SW480 (cell line): ENCODE data around the gene XXYLT1.

Experiments used
- DNase-seq: peaks from one replicate; pipeline ENCODE4 v3.0.0-alpha.2; 2016; ENCODE audit warnings: low spot score

Gene XXYLT1

GRCh38 chr3:195168009-195168762 is 102.8 kb downstream of the XXYLT1 start:
- no peak for DNase-seq

- no peak for DNase-seq
These were observed 105.2 kb downstream of the XXYLT1 start for GRCh38 chr3:195165790-195166189.

- DNase-seq, result no peak
These were observed 105.7 kb downstream of the XXYLT1 start for GRCh38 chr3:195165265-195165609.

DNA sequence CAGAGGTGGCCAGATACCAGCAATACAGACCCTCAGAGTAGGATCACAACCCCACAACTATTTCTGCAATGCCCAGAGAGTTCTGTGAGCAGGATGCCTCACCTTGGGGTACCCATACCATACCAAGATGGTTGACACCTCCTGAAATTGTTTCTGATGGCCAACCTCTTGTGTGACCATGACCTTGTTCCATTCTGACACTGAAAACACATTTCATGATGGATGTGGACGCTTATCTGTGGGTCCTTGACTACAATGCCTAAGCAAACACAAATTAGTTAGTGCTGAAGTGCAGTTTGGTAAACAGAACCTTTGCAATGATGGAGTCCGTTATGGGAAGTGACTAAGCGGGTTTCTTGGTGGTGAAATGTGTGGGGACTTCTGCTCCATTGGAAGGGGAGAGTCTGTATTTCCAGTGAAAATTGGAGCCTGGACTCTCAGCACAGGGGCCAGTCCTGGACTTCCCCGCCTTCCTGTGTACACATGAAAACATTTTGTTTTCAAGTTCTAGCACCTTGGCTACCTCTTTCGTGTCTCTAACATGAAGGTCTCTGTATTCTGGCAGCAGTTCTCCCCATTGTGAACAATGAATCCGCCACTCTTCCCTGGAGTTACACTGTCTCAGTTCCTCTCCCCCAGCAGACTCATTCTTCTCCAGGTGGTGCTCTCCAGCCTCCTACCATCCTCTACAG is 106.2 kb downstream of the XXYLT1 start:
- DNase-seq, result no peak

- no peak for DNase-seq
These were observed 107.0 kb downstream of the XXYLT1 start for GRCh38 chr3:195163719-195164572.

GRCh38 chr3:195162816-195163215 is 108.1 kb downstream of the XXYLT1 start:
- no peak for DNase-seq

DNA sequence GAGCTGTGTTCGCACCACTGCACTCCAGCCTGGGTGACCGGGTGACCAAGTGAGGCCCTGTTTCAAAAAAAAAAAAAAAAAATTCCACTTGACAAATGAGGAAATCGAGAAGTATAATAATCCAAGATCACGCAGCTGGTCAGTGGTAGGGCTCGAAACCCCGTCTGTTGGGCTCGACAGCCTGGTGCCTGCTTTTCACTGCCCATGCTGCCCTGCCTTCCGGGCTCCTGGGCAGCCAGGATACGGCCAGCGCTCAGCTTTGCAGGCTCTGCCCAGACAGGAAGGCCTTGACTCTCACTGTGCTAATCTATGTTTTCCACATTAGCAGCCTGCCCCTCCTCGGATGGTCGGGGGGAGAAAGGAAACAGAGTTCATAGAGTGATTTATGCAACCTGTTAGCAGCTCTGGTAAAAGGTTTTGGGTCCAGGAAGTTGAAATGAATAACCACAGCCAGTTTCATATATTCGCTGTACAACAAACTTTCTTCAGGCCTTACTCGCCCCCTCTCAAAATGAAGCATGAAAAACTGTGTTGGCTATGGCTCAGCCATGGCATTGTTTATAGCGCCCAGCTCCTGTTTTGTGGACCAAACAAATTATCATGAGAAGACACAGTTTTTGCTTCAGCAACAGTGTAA is 108.8 kb downstream of the XXYLT1 start:
- no peak for DNase-seq

DNA sequence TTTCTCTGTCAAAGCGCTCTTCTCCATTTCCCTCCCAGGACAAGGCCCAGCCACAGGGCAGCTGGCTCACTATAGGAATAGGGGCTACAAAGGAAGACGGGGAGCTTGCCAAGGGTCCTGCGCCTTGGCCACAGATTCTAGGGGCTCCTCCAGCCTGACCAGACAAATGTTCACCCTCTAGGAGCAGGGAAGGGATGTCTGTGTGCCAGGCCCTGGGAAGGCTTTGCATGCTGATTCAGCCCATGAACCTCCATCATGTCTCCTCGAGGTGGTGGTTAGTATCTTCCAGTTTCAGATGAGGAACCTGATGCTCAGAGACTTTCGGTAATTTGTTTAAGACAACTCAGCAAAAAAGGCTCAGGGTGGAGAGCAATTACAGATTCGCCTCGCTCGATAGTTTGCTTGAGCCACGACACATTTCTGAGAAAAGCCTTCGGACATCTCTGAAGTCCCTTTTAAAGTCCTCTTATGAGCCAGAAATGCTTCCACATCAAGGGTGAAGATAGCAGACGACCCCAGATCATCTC is 110.0 kb downstream of the XXYLT1 start:
- DNase-seq, result no peak

GRCh38 chr3:195160257-195160898 is 110.6 kb downstream of the XXYLT1 start:
- DNase-seq, result peak; percentile 30

DNA sequence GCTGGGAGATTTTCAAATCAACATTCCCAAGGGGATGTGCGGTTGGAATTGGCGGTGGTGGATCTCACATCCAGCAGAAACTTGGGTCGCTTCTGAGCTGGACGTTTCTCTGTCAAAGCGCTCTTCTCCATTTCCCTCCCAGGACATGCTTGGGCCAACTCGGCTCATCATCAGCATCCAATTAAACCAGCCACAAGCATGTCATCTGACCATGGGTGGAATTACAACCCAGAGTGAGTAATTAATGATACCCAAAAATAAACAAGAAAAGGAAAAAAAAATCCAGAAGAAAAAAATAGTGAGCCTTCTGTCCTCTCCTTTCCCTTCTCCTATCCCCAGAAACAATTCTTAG is 111.2 kb downstream of the XXYLT1 start:
- no peak for DNase-seq

GRCh38 chr3:195159117-195159813 is 111.7 kb downstream of the XXYLT1 start:
- no peak for DNase-seq

DNA sequence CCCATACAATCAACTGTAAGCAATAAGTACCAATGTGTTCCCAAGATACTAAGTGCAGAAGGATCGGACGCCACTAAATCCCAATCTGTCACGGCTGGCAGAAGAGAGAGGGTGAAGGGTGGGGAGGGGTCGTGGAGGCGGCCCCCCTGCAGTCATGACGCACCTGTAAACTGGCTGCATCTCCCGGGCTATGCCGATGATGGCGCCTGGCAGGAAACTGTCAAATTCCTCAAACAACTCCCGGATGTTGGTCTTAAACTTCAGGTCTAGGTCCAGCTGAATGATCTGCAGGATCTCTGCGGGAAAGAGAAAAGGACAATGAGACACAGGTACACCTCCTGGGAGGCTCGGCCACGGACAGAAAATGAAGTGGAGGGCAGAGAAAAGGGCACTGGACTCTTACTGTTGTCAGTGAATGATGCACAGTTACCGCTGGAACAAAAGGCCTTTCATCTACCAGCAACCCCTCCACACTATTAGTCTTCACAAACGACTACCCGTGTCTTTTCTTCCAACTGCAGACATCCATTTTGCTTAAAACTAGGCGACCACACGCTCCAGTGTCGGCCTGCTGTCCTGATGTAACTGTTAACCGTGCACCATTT is 114.6 kb downstream of the XXYLT1 start:
- no peak for DNase-seq

DNA sequence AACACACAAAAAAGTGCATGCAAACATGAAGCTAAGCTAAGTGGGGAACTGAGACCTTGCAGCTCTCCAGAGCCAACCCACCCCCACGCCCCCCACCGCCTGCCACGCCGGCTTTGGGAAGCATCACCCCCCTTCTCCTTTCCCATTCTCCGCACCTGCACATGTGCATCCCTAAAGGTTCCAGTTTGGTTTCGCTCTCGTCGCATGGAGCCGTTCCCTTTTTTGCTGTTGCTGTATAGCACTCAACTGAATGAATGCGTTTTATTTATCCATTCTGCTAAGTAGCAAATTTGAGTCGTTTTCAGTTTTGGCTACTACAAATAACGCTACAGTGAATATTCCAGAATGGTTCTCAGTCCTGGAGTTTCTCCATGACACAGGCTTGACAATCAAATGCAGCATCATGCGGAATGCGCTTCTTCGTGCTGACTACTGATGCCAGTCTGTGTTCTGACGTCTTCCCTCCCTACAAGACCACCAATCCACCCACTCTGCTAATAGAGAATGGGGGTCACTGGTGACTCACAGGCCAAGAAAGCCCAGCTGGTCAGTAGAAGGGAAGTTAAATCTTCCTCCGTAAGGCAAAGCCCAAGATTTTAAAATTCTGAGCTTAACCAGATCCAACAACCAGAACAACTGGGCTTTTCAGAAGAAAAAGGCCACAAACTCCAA is 115.3 kb downstream of the XXYLT1 start:
- no peak for DNase-seq

DNA sequence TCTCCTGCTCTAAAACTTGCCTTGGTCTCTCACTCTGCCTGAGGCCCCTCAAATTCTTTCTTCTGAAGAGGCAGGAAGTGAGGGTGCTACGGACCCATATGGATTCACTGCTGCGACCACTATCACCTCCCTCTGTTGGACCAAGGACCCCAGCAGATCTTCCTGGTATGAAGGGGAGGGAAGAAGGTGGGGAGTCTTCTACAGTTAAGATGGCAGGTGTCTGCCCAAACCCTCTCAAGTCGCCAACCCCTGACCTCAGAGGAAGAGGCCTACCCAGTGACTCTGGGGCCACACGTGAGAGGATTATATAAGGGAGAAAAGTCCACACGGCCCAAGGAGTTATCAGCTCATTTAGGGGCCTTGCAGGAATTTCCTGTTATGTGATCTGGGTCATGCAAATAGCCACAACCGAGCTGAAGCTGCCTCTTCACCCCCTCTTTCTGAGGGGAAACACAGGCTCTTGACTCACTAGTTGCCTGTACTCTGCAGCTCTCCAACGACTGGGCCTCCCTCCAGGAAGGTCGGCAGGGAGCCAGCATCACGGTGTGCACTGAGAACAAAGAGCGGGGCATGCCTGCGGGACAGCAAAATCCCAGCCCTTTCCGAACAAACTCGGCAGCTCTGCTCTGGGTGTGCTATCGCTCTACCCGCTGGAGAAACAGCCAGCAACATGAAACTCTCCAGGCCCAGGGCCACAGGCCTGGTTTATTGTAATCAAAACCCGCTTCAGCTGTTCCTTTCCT is 116.0 kb downstream of the XXYLT1 start:
- no peak for DNase-seq

- no peak for DNase-seq
These were observed 116.7 kb downstream of the XXYLT1 start for GRCh38 chr3:195154111-195154791.

DNA sequence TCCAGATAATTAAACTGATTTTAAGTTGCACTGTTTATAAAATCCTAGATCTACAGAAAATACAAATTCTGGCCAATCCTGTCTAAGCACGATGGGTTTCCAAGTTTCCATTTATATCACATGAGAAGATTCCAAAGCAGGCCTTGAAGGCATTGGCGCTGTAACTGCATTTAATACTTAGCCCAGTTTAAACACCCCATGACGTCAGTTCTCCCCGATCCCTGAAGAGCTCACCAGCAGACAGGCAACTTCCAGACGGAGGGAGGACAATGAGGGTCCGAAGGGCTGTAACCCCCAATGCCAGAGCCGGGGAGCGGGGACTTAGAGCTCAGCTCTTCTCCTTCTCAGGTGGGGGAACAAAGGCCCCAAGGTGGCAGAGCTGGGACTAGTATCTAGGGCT is 117.3 kb downstream of the XXYLT1 start:
- no peak for DNase-seq

GRCh38 chr3:195153130-195153529 is 117.8 kb downstream of the XXYLT1 start:
- DNase-seq, result no peak

GRCh38 chr3:195151866-195152541 is 119.0 kb downstream of the XXYLT1 start:
- peak; percentile 78 for DNase-seq
